OCI-LY7 (cell line): ENCODE measurements around the gene PDE4A. TPM values are rescaled to one million over a fixed set of nuclear protein-coding genes. Genes with fewer than 3 reads are reported as not detected.

Experiments used
- BruUV-seq: library from RNA; stranded (reverse); fragments of 400-500 nt; replicated peaks from 2 replicates; lab custom pipeline; 2021; lab: Mats Ljungman, UMichigan
- CTCF ChIA-PET: fragments of 300-600 bp; sonication (Branson Sonifier 250); formaldehyde crosslinking; loops from one replicate; lab custom pipeline; 2022; ENCODE audit warnings: antibody characterized with exemption; ENCODE audit not compliant: unreplicated experiment; lab: Charles Lee
- POLR2A ChIA-PET: fragments of 300-600 bp; sonication (Branson Sonifier 250); formaldehyde crosslinking; loops from one replicate; lab custom pipeline; 2022; ENCODE audit warnings: antibody characterized with exemption; lab: Charles Lee
- DNase-seq: peaks from one replicate; pipeline ENCODE4 v3.0.0-alpha.2; 2015; ENCODE audit warnings: low spot score
- H2AFZ ChIP-seq: fragments of 200-600 bp; sonication (generic), shearing (Covaris generic); 2 replicates; pipeline ENCODE4 v1.6.1; 2014; ENCODE audit warnings: mild to moderate bottlenecking, antibody characterized with exemption, low read length, moderate library complexity
- H3K27ac ChIP-seq: fragments of 200-600 bp; sonication (generic); 2 replicates; pipeline ENCODE4 v1.5.1; 2014; ENCODE audit warnings: mixed run types, low read depth, mild to moderate bottlenecking, moderate library complexity, low read length, inconsistent platforms; ENCODE audit not compliant: poor library complexity, severe bottlenecking
- H3K36me3 ChIP-seq: fragments of 200-600 bp; sonication (generic); 2 replicates; pipeline ENCODE4 v1.6.1; 2014; ENCODE audit warnings: mild to moderate bottlenecking, antibody characterized with exemption, low read length, moderate library complexity, mixed read lengths; ENCODE audit not compliant: insufficient read depth
- H3K4me1 ChIP-seq: fragments of 200-600 bp; sonication (generic); 2 replicates; pipeline ENCODE4 v1.5.1; 2014; ENCODE audit warnings: mild to moderate bottlenecking, low read length; ENCODE audit not compliant: insufficient read depth, poor library complexity, severe bottlenecking
- H3K4me2 ChIP-seq: fragments of 200-600 bp; sonication (generic); 2 replicates; pipeline ENCODE4 v1.6.1; 2014; ENCODE audit warnings: mild to moderate bottlenecking, low read length
- H3K4me3 ChIP-seq: fragments of 200-600 bp; sonication (generic); 2 replicates; pipeline ENCODE4 v1.5.1; 2014; ENCODE audit warnings: mild to moderate bottlenecking, low read depth, low read length; ENCODE audit not compliant: poor library complexity, severe bottlenecking
- H3K79me2 ChIP-seq: fragments of 200-600 bp; sonication (generic); 2 replicates; pipeline ENCODE4 v1.6.1; 2016; ENCODE audit warnings: low read depth, mild to moderate bottlenecking, low read length, moderate library complexity, mixed read lengths; ENCODE audit not compliant: insufficient read depth
- H3K9me2 ChIP-seq: fragments of 200-600 bp; sonication (generic); 2 replicates; pipeline ENCODE4 v1.6.1; 2016; ENCODE audit warnings: mild to moderate bottlenecking, low read length, mixed read lengths; ENCODE audit not compliant: insufficient read depth
- H3K9me3 ChIP-seq: fragments of 200-600 bp; sonication (generic); 2 replicates; pipeline ENCODE4 v1.6.1; 2014; ENCODE audit warnings: mild to moderate bottlenecking, mixed run types, low read length, mixed read lengths
- H4K20me1 ChIP-seq: fragments of 200-600 bp; sonication (generic); 2 replicates; pipeline ENCODE4 v1.6.1; 2014; ENCODE audit warnings: mild to moderate bottlenecking, antibody characterized with exemption, low read length, moderate library complexity, mixed read lengths; ENCODE audit not compliant: insufficient read depth
- EZH2phosphoT487 ChIP-seq: fragments of 200-600 bp; sonication (generic); IDR thresholded peaks from 2 replicates; pipeline ENCODE4 v1.6.1; 2018; ENCODE audit warnings: low read depth, borderline replicate concordance, mild to moderate bottlenecking, mixed run types, antibody characterized with exemption, low read length, moderate library complexity, mixed read lengths
- intact Hi-C: fragments of 100-400 bp; cut with micrococcal nuclease; formaldehyde crosslinking; loops from one replicate; pipeline ENCODE4 v1.10.0; 2022; ENCODE audit not compliant: unreplicated experiment
- total RNA-seq, 2 experiments: library from RNA; depleted of rRNA in 1 of 2; stranded (reverse); fragments of >200 nt in 1 of 2; shearing (Covaris generic) in 1 of 2; gene quantifications; 2 replicates each; pipeline ENCODE4 v1.2.3, GENCODE V29; 2014 to 2022
- TF ChIP-seq, protein P1 (sequence below): fragments of 200-600 bp; sonication (generic); conservative IDR thresholded peaks from 2 replicates; pipeline ENCODE4 v1.5.1; 2014; ENCODE audit warnings: mild to moderate bottlenecking, antibody characterized with exemption, low read length, moderate library complexity, mixed read lengths

Gene PDE4A
- total RNA-seq, 2 experiments from 2014 or later: 16.4 to 45.1 TPM

DNA sequence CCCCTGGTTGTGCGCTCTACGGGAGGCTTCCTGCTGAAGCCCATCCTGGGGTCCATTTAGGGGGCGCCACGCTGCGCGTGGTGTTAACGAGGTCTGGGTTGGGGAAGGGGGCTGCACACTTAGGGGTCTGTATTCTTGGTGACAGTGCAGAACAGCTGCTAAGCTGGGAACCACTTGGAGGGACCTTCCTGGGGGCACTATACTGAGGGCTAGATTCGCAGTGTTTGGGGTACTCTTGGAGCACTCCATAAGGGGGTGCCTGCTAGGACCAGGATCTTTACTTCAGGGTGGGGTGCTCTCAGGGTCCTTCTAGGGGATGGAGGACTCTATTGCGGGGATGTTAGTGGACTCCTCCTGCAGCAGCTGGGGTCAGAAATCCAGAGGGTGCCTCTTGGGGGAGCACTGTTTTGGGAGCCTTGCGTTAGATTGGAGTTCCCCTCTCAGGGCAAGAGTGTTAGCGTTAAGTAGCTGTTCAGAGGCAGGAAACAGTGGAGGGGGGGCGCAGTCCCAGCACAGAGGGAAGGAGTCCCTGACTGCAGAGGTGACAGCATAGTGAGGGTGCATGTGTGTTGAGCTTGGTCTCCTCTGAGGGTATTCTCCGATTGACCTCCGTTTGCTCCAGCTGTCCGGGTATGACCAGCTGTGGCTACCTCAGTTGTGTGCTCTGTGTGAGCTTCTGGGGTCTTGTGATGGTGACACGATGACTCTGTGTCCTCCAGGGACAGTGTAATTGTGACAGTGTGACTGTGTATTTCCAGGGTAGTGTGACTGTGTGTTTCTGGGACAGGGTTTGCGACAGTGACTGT is 1.1 kb downstream of the PDE4A start:
- ChIA-PET CTCF (interaction anchor here (0.6 to 1.2 kb wide), 4 partner anchors 10 to 171 kb away, joined by 3 to 7 read pairs (median 4); no protein-coding TSS in a partner anchor), POLR2A (interaction anchor here (0.6 to 1.9 kb wide), 6 partner anchors 9 to 195 kb away, joined by 3 to 6 read pairs (median 4); no protein-coding TSS in a partner anchor)
- Histone ChIP-seq H3K4me3 (peak overlapping the region; percentile 76), H3K4me1 (peaks cover 59% of the 10 kb centered on the region), H3K9me2 (no peaks in the 10 kb centered on the region), H4K20me1 (peaks cover 13% of the 10 kb centered on the region), H3K4me2 (peak overlapping the region; percentile 84), H3K36me3 (peaks cover 6% of the 10 kb centered on the region; the same call in 1 of the 2 replicates), H3K27ac (peak overlapping the region; percentile 100), H2AFZ (no peak overlapping the region), H3K9me3 (no peaks in the 10 kb centered on the region), H3K79me2 (peaks cover 81% of the 10 kb centered on the region)
- BruUV-seq: TSS peak; percentile 41
- DNase-seq: peak; percentile 63
- intact Hi-C loops: loop anchor here (2.0 kb wide), 1 partner anchor 15 kb away; no protein-coding TSS in a partner anchor
- TF ChIP-seq, protein P1, sequence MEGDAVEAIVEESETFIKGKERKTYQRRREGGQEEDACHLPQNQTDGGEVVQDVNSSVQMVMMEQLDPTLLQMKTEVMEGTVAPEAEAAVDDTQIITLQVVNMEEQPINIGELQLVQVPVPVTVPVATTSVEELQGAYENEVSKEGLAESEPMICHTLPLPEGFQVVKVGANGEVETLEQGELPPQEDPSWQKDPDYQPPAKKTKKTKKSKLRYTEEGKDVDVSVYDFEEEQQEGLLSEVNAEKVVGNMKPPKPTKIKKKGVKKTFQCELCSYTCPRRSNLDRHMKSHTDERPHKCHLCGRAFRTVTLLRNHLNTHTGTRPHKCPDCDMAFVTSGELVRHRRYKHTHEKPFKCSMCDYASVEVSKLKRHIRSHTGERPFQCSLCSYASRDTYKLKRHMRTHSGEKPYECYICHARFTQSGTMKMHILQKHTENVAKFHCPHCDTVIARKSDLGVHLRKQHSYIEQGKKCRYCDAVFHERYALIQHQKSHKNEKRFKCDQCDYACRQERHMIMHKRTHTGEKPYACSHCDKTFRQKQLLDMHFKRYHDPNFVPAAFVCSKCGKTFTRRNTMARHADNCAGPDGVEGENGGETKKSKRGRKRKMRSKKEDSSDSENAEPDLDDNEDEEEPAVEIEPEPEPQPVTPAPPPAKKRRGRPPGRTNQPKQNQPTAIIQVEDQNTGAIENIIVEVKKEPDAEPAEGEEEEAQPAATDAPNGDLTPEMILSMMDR: peak; percentile 56
- no peak for TF ChIP-seq EZH2phosphoT487

DNA sequence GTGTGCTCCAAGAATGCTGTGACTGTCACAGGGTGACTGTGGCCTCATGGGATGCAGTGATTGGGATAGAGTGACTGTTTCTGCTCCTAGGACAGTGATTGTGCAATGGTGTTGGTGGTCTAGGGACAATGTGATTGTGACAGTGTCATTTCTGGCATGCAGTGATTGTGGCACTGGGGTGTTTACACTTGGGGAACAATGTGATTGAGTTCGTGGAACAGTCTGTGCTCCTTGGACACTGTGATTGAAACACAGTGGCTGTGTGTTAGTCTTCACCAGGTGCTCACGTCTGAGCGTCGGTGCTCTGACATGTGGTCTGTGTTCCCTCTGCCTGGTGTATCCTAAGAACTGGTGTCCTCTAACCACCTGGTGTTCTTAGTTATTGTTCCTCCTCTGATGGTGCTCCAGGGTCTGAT is 1.7 kb downstream of the PDE4A start:
- TF ChIP-seq, protein P1: no peak
- no peak for TF ChIP-seq EZH2phosphoT487
- DNase-seq: peak; percentile 62
- no peaks in the 10 kb centered on the region for H3K9me2 ChIP-seq
- POLR2A ChIA-PET: interaction anchor here (0.6 to 1.9 kb wide), 5 partner anchors 10 to 79 kb away, joined by 4 to 6 read pairs (median 4); no protein-coding TSS in a partner anchor
- H3K4me3 ChIP-seq: peak overlapping the region; percentile 76
- intact Hi-C loops: loop anchor here (2.0 kb wide), 1 partner anchor 15 kb away; no protein-coding TSS in a partner anchor
- CTCF ChIA-PET: interaction anchor here (0.6 to 1.2 kb wide), 4 partner anchors 11 to 170 kb away, joined by 3 to 7 read pairs (median 4); no protein-coding TSS in a partner anchor
- peaks cover 63% of the 10 kb centered on the region for H3K4me1 ChIP-seq
- H3K79me2 ChIP-seq: peaks cover 86% of the 10 kb centered on the region
- peaks cover 13% of the 10 kb centered on the region for H4K20me1 ChIP-seq
- H2AFZ ChIP-seq: no peak overlapping the region
- H3K9me3 ChIP-seq: no peaks in the 10 kb centered on the region
- H3K27ac ChIP-seq: peak overlapping the region; percentile 100
- no TSS peak for BruUV-seq
- H3K36me3 ChIP-seq: peaks cover 6% of the 10 kb centered on the region; the same call in 1 of the 2 replicates
- H3K4me2 ChIP-seq: peak overlapping the region; percentile 84
